ENCODE results near the gene CETN2.
A peak's percentile ranks its signal among the peaks of the same experiment; 100 is the strongest.

Gene CETN2

DNA sequence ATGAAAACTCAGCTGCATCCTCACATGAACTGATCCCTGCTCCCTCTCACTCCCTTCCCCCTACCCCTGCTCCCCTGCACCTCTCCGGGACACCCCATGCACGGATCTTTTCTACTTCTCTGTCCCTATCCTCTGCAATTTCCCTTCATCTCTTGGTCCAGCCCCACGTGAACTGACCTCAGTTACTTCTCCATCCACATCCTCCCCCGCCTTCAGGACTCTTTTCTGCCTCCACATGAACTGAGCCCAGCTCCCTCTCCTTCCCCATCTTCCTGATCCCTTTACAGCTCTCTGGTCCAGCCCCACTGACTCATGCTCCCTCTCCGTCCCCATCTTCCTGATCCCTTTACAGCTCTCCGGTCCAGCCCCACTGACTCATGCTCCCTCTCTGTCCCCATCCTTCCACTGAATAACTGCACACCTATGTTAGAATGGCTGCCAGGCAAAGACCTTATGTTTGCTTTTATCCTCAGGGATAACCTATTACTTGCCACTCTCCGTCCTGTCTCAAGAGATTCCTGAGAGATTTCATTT lies 5.6 kb downstream of the CETN2 start:
- TF ChIP-seq, protein P1, sequence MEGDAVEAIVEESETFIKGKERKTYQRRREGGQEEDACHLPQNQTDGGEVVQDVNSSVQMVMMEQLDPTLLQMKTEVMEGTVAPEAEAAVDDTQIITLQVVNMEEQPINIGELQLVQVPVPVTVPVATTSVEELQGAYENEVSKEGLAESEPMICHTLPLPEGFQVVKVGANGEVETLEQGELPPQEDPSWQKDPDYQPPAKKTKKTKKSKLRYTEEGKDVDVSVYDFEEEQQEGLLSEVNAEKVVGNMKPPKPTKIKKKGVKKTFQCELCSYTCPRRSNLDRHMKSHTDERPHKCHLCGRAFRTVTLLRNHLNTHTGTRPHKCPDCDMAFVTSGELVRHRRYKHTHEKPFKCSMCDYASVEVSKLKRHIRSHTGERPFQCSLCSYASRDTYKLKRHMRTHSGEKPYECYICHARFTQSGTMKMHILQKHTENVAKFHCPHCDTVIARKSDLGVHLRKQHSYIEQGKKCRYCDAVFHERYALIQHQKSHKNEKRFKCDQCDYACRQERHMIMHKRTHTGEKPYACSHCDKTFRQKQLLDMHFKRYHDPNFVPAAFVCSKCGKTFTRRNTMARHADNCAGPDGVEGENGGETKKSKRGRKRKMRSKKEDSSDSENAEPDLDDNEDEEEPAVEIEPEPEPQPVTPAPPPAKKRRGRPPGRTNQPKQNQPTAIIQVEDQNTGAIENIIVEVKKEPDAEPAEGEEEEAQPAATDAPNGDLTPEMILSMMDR (IDR thresholded peaks at IDR 0.05) = no peak

DNA sequence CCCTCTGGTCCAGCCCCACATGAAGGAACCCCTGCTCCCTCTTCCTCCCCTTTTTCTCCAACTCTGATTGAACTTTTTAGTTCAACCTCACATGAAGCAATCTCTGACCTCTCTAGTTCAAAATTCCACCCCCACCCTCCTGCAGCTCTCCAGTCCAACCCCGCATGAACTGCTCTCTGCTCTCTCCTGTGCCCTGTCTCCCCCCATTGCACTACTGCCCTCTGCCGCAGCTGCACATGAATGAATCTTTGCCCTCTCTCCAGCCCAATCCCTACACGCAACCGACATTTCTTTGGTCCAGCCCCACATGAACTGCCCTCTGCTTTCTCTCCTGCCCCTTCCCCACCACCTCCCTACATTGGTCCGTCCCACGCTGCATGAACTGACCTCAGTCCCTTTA lies 6.9 kb downstream of the CETN2 start:
- TF ChIP-seq, protein P1 (IDR thresholded peaks at IDR 0.05) = no peak

DNA sequence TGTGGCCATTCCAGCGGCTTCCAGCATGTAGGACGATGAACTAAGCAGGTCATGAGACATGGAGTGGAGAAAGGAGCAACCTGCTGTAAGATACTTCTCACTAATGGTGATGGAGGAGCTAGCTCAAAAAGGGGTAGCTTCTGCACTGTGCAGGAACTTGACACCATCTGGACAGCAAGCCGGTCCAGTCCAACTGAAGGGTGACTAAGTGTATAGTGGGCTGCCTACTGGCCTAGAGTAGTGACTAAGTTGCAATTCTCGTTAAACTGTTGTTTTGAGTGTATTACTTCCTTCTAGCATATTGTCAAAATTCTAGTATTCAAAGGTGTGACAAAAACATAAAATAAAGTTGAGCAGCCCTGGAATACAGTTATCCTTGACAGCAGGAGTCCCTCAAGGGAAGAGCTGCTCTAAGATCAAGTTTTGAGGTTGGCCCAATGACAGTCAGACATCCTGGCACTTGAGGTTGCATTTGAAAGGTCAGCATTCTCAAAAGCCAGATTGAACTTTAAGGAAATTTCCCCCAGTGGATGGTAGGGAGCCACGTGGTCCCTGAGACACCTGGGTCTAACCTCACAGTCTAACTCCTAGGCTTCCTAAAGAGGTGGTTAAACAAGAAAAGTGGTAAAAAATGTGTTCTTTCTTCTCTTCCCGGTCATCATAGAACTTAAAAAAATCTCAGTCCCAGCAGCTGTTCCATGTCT lies 8.0 kb downstream of the CETN2 start:
- TF ChIP-seq, protein P1 (IDR thresholded peaks at IDR 0.05) = no peak

DNA sequence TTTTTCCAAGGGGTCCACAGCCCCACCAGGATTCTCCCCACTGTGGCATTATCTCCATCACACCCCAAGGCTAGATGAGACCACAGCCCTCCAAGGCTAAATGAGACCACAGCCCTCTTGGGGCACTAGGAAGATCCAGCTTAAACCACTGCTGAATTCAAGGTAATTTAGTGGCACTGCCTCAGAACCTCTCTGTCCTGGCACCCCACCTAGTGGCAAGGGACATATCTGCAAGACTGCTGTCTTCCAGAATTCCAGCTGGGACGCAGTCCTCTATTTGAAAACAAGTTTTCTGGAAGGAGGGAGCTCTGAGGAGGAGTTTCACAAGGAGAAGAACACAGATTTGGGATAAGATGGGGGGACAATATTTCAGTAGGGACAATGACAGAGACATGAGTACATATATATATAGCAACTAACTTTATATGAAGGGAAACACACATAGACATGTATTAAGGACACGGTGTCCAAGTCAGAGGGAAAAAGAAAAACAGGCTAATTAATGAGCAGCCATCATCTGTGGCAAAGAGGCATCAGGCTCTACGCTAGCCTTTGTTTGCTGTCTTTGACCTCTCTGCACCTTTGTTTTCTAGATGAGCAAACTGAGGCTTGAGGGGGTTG lies 9.3 kb downstream of the CETN2 start:
- TF ChIP-seq, protein P1 (IDR thresholded peaks at IDR 0.05) = peak; percentile 63

DNA sequence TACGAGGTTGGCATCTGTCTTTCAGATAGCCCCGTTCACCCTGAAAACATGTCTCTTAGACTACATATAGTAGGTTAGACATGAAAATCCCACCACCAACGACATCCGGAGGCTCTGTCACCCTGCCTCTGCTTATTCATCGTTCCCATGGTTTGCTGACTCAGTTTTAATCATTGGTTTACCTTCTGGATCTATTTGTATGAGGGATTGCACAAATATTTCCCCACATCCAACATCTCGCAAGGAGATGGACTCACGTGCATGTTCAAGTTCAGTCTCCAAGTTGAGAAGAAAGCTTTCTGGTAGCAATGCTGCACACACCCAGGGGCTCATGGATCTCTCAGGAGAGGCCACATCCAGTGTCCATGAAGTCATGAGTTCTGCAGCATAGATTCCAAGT lies 10.8 kb downstream of the CETN2 start:
- TF ChIP-seq, protein P1 (IDR thresholded peaks at IDR 0.05) = no peak

GRCh38 chrX:152819266-152819665 lies 11.3 kb downstream of the CETN2 start:
- TF ChIP-seq, protein P1 (IDR thresholded peaks at IDR 0.05) = no peak

DNA sequence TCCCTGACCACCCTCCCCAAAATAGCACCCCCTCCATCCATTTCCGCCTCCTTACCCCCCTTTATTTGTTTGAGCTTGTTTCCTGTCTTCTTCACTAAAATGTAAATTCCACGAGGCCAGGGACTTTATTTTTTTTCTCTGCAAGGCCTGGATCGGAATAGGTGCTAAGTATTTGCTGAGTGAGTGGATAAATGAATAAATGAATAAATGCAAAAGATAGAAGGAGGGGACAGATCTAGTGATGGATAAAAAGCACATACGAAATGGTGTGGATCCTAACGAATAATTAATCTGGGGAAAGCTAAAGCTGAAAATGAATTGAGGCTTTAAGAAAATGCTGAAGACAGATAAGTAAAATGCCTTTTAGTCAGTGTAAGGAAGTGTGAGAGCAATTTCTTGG lies 12.2 kb downstream of the CETN2 start:
- TF ChIP-seq, protein P1 (IDR thresholded peaks at IDR 0.05) = no peak

Data from LNCAP (cell line).